ENCODE measurements around the gene PODXL.

PODXL gene

DNA sequence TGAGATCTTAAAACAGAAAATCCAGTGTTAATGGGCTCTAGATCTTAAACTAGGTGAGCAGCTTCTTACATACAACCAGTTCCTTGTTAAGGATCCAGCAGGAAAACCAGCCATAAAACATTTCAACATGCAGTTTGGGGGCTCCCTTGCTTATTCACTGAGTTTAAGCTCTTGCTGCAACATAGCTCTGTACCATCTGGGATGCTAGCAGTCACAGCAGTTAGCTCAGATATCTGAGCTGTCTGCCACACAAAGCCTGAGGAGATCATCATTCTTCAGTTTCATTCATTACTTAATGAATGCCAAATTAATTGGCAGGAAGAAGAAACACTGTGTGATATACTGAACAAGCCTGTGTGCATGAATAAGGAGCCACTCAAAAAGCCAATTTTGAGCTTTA lies 62.8 kb downstream of the PODXL start:
- DNase-seq = no peak
- no peak for TF ChIP-seq CTCF (IDR thresholded peaks at IDR 0.05)

DNA sequence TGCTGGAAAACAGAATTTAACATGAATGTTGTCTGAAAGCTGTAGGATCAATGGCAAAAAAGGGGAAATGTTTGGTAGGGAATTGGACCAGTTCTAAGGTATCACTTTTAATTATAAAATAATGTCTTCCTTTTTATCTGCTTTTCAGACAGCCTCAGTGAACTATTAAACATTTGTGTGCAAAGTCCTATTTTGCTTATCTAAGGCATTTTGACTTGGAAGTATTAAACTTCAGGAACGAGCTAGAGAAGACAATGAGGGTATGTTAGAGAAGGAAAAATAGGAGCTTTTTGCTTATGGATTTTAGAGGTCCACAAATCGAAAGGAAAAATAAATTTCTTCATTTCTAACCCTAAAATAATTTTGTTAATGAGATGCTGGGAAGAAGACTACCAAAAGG lies 63.3 kb downstream of the PODXL start:
- no peaks in the 10 kb centered on the region for H3K27me3 ChIP-seq
- DNase-seq = no peak
- peaks cover 6 to 30% (median 16%) of the 10 kb centered on the region in 3 donors for H3K36me3 ChIP-seq
- H3K27ac ChIP-seq = no peak overlapping the region
- no peak for TF ChIP-seq CTCF (IDR thresholded peaks at IDR 0.05)
- no peak overlapping the region for H3K4me3 ChIP-seq
- H3K4me1 ChIP-seq = peaks cover 0 to 3% (median 0%) of the 10 kb centered on the region in 4 donors
- H3K9me3 ChIP-seq = no peaks in the 10 kb centered on the region
- intact Hi-C loops (cut with DNase I; ENCODE audit: low total_unique reads) = no loop called here

More for the DNA sequence above, 62.8 kb downstream of the PODXL start:
- Histone ChIP-seq H3K27me3 (no peaks in the 10 kb centered on the region), H3K9me3 (no peaks in the 10 kb centered on the region), H3K4me1 (peaks cover 0 to 8% (median 0%) of the 10 kb centered on the region in 4 donors), H3K4me3 (no peak overlapping the region), H3K27ac (no peak overlapping the region), H3K36me3 (peaks cover 6 to 30% (median 13%) of the 10 kb centered on the region in 3 donors)
- intact Hi-C loops (cut with DNase I; ENCODE audit: low total_unique reads) = no loop called here

DNA sequence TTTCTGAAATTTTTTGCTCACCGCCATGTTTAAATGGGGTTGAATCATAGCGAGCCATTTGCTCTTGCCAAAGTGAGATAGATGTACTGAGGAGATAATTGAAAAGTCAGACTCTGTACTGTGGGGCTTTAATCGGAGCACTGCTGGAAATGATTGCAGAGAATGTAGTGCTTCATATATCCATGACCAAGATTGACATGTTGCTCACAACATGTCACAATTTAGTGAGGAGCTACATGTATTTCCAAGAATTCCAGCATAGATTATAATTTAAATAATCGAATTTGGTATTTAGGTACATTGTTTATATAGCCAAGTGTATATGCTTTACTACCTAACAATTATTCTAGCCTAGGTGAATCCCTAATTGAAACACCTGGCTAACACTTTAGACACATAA lies 66.5 kb downstream of the PODXL start:
- H3K9me3 ChIP-seq = no peaks in the 10 kb centered on the region
- no peak overlapping the region for H3K4me3 ChIP-seq
- H3K36me3 ChIP-seq = peaks cover 0 to 16% (median 16%) of the 10 kb centered on the region in 3 donors
- no peaks in the 10 kb centered on the region for H3K27me3 ChIP-seq
- H3K27ac ChIP-seq = no peak overlapping the region
- no peak for TF ChIP-seq CTCF (IDR thresholded peaks at IDR 0.05)
- no peak for DNase-seq
- intact Hi-C loops (cut with DNase I; ENCODE audit: low total_unique reads) = no loop called here
- peaks cover 0 to 9% (median 0%) of the 10 kb centered on the region in 4 donors for H3K4me1 ChIP-seq

DNA sequence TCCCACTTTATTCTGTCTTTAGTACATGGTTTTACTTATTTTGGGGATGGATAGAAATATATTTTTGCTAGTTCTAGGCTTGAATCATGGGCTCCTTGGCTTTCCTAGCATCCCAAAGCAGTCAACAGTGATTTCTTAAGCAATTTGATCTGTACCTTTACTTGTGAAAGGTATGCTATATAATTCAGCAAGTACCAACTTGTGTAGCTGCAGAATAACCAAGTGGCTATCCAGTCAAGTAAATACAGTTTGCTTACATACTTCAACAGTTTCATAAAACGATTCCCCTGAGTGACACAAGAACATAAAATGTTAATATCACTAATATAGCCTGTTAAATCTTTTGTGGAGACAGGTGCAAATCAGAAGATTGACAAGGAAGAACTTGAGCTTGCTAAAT lies 67.2 kb downstream of the PODXL start:
- Histone ChIP-seq H3K27ac (no peak overlapping the region), H3K36me3 (peaks cover 0 to 16% (median 16%) of the 10 kb centered on the region in 3 donors), H3K9me3 (no peaks in the 10 kb centered on the region), H3K4me3 (no peak overlapping the region), H3K27me3 (no peaks in the 10 kb centered on the region), H3K4me1 (peaks cover 0 to 9% (median 0%) of the 10 kb centered on the region in 4 donors)
- intact Hi-C loops (cut with DNase I; ENCODE audit: low total_unique reads) = no loop called here
- no peak for DNase-seq
- no peak for TF ChIP-seq CTCF (IDR thresholded peaks at IDR 0.05)

DNA sequence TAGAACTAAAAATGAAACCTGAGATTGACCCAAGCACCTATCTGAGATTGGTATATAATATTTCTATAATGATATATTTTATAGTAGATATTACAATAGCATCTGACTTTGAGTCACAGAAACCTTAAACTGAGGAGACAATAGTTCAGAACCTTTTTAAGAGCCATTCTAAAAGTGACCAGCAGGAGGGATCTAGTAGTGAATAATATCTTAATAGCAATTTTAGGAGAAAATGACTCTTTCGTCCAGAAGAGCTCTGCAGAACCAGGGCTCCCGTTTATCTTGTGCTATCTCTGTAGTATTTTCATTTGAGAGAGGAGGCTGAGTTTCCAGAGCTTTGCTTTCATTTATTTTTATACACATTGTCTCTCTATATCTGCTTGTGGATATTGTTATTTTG lies 68.1 kb downstream of the PODXL start:
- DNase-seq = no peak
- peaks cover 0 to 9% (median 0%) of the 10 kb centered on the region in 4 donors for H3K4me1 ChIP-seq
- H3K36me3 ChIP-seq = peaks cover 0 to 22% (median 16%) of the 10 kb centered on the region in 3 donors
- no peak overlapping the region for H3K27ac ChIP-seq
- intact Hi-C loops (cut with DNase I; ENCODE audit: low total_unique reads) = no loop called here
- H3K9me3 ChIP-seq = no peaks in the 10 kb centered on the region
- TF ChIP-seq CTCF (IDR thresholded peaks at IDR 0.05) = peak in 1 of 2 experiments; percentile 15
- no peak overlapping the region for H3K4me3 ChIP-seq
- no peaks in the 10 kb centered on the region for H3K27me3 ChIP-seq

- DNase-seq = no peak
- Histone ChIP-seq H3K4me3 (no peak overlapping the region), H3K27me3 (no peaks in the 10 kb centered on the region), H3K36me3 (peaks cover 0 to 22% (median 16%) of the 10 kb centered on the region in 3 donors), H3K9me3 (no peaks in the 10 kb centered on the region), H3K27ac (no peak overlapping the region), H3K4me1 (peaks cover 0 to 9% (median 0%) of the 10 kb centered on the region in 4 donors)
- TF ChIP-seq CTCF (IDR thresholded peaks at IDR 0.05) = no peak
- intact Hi-C loops (cut with DNase I; ENCODE audit: low total_unique reads) = no loop called here
These were observed 69.2 kb downstream of the PODXL start for GRCh38 chr7:131487217-131487616.

Measured in tibial artery (tissue), 4 donors.